BJ (cell line): ENCODE data around the gene ANKRD18B. TPM values are rescaled to one million over a fixed set of nuclear protein-coding genes. Genes with fewer than 3 reads are reported as not detected.
"Not testable (repeated sequence)": the region's sequence is repeated elsewhere in the genome, so short reads cannot be mapped to it uniquely, and the experiment has no call there.

Experiments used
- CTCF ChIA-PET: fragments of 350-600 bp; formaldehyde crosslinking; extraction: SDS; loops from one replicate; lab custom pipeline; 2021; ENCODE audit warnings: antibody characterized with exemption, inconsistent platforms; lab: Yijun Ruan, JAX
- POLR2A ChIA-PET: fragments of 300-600 bp; sonication (Branson Sonifier 250); formaldehyde crosslinking; extraction: SDS; loops from one replicate; lab custom pipeline; 2021; ENCODE audit warnings: antibody characterized with exemption; lab: Charles Lee
- DNase-seq: peaks from one replicate; pipeline ENCODE4 v3.0.0-alpha.2; 2011; ENCODE audit warnings: low read depth
- H3K27me3 ChIP-seq: 2 replicates; pipeline ENCODE4 v1.6.0; 2011; ENCODE audit warnings: low read length; ENCODE audit not compliant: control insufficient read depth, insufficient read depth
- H3K36me3 ChIP-seq: 2 replicates; pipeline ENCODE4 v1.5.1; 2011; ENCODE audit warnings: low read length; ENCODE audit not compliant: control insufficient read depth, insufficient read depth
- H3K4me3 ChIP-seq: 2 replicates; pipeline ENCODE4 v1.5.1; 2011; ENCODE audit warnings: low read depth, mild to moderate bottlenecking, control low read depth, low read length
- CTCF ChIP-seq: IDR thresholded peaks from 2 replicates; pipeline ENCODE4 v1.5.1; 2011; ENCODE audit warnings: low read depth, mild to moderate bottlenecking, control low read depth, inconsistent platforms, low read length, moderate library complexity; ENCODE audit not compliant: insufficient read depth
- polyA plus RNA-seq: library from polyadenylated mRNA; depleted of rRNA; stranded (reverse); fragments of >200 nt; gene quantifications from 2 replicates; pipeline ENCODE4 v1.2.3, GENCODE V29; 2011

Gene ANKRD18B
- polyA plus RNA-seq, 1 experiment = 0.74 TPM

- no peak for TF ChIP-seq CTCF
- Histone ChIP-seq H3K4me3 (no peak overlapping the region), H3K36me3 (no peaks in the 10 kb centered on the region), H3K27me3 (no peaks in the 10 kb centered on the region)
- DNase-seq = no peak
- CTCF ChIA-PET = no interaction called here
- POLR2A ChIA-PET = no interaction called here
Observed at GRCh38 chr9:33535541-33535940, 11.5 kb downstream of the ANKRD18B start.

DNA sequence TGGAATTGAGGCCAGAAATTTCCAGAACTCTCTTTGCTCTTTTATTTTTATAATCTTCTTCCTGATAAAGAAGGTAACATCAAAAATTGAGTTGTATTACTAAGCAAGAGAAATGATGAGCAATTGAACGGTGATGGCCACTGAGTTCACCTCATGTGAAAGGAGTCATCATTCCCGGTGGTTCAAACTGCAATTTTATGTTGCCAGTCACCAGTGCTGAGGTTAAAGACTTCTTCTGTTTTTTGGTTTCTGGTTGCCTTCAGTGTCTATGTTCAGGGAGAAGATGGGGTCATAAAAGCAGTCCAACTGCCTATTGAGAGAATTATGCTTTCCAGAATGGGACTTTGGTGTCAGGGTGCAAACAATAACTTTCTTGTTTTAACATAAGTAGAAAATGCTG lies 19.4 kb downstream of the ANKRD18B start:
- DNase-seq, CTCF ChIA-PET, H3K4me3 ChIP-seq, H3K27me3 ChIP-seq, POLR2A ChIA-PET, H3K36me3 ChIP-seq: not testable (repeated sequence)

DNA sequence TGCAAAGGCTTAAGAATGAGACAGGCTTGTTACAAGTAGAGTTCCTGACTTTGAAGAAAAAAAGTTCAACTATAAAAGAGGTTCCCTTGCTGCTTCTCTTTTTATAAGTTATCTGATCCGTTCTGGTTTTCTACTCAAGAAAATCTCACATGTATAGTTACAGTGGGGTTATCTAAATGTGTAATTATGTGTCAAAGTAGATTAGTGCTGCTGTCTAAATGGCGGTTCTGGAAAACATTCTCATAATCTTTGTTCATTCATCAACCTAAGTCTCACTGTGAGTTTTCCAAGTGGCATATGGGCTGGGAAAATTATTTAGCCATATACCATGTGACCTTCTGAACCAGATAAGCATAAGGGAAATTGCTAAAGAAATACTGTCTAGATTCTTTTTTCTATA lies 21.7 kb downstream of the ANKRD18B start:
- POLR2A ChIA-PET, H3K27me3 ChIP-seq, H3K4me3 ChIP-seq, H3K36me3 ChIP-seq, CTCF ChIA-PET, DNase-seq: not testable (repeated sequence)

DNA sequence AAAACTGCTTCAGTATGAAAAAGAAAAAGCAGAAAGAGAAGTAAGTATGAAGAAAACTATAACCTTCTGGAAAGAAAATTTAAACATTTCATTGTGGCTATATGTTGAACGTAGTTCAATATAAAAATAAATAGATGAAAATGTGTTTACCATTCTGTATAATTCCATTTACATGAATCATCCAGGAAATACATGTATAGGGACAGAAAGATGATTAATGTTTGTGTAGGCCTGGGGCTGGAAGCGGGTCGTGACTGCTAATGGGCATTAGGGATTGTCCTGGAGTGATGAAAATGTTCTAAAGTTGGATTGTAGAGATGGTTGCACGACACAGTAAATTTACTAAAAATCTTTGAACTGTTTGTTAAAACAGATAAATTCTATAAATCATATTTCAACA lies 24.8 kb downstream of the ANKRD18B start:
- H3K4me3 ChIP-seq, H3K36me3 ChIP-seq, H3K27me3 ChIP-seq, CTCF ChIA-PET, DNase-seq, POLR2A ChIA-PET: not testable (repeated sequence)

DNA sequence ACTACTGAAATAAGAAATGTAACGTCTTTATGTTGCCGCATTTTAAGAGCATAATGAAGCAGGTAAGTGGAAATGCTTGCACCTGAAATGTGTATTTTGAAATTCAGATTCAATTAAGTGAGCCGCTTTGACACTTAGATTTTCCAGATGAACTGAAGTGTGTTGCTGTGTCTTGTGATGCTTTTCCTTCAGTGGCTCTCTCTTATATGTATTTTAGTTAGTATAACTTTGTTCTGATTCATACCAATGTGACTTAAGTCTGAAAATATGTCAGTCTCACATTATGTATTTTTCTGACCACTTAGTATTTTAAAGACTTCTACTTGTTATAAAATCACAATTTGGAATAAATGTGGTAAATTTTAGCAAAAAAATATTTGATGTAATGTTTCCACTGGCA lies 25.4 kb downstream of the ANKRD18B start:
- POLR2A ChIA-PET, H3K4me3 ChIP-seq, H3K27me3 ChIP-seq, DNase-seq, CTCF ChIA-PET, H3K36me3 ChIP-seq: not testable (repeated sequence)

DNA sequence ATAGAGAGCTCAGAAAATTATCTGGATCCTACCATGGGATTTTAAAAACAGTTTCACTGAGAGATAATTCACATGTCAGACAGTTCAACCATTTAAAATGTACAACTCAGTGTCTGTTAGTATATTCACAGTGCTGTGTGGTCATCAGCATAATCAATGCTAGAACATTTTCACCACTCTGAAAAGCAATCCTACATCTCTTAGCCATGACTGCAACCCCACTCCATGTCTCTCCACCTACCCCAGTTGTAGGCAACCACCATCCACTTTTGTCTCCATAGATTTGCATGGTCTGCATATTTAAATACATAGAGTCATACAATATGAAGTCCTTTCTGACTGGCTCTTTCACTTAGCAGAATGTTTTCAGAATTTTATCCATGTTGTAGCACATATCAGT lies 27.1 kb downstream of the ANKRD18B start:
- H3K27me3 ChIP-seq, DNase-seq, H3K36me3 ChIP-seq, POLR2A ChIA-PET, H3K4me3 ChIP-seq, CTCF ChIA-PET: not testable (repeated sequence)

DNA sequence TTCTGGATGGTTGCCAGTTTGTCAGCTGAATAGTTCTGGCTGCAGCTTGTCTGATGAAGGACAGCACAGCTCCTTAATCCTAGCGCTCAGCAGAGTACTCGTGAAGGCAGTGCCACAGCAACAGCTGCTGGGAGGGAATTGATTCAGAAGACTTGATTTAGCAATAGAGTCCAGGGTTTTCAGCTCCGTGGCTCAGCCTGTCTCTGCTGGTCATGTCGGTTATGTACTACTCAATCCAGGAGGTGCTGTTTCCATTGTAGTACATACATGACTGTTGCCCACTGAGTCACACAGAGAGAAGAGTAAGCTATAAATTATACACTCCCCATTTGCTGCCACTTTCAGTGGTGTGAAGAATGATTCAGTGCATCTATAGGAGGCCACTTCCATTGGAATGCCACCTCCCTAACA lies 28.3 kb downstream of the ANKRD18B start:
- DNase-seq, POLR2A ChIA-PET, H3K4me3 ChIP-seq, CTCF ChIA-PET, H3K36me3 ChIP-seq, H3K27me3 ChIP-seq: not testable (repeated sequence)

- H3K27me3 ChIP-seq, POLR2A ChIA-PET, H3K4me3 ChIP-seq, CTCF ChIA-PET, DNase-seq, H3K36me3 ChIP-seq: not testable (repeated sequence)
Observed at GRCh38 chr9:33560217-33560616, 36.2 kb downstream of the ANKRD18B start.

DNA sequence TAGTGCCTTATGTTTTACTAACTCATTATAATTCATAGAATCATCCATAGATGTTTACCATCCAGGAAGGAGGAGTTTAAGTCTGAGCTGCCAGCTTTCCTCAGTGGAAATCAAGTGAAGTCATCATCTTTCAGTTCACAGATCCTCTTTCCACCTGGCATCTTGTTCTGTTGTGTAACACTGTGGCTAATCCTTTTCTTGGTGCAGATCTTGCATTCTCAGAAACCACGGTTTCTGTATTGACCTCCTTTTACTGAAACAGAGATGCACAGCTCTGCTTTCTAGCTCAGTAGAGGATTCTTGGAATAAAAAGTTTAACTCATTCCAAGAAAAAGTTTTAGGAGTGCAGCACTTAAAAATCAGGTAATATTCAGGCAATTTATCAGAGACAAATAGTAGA lies 38.1 kb downstream of the ANKRD18B start:
- DNase-seq, CTCF ChIA-PET, H3K36me3 ChIP-seq, POLR2A ChIA-PET, H3K27me3 ChIP-seq, H3K4me3 ChIP-seq: not testable (repeated sequence)

- CTCF ChIA-PET = interaction anchor here (1.1 kb wide), 1 partner anchor 36 kb away, joined by 3 read pairs; no protein-coding TSS in a partner anchor
- H3K27me3 ChIP-seq, H3K36me3 ChIP-seq, DNase-seq, H3K4me3 ChIP-seq, POLR2A ChIA-PET: not testable (repeated sequence)
Observed at GRCh38 chr9:33567776-33568175, 43.7 kb downstream of the ANKRD18B start.

GRCh38 chr9:33577786-33578185 lies 53.7 kb downstream of the ANKRD18B start:
- DNase-seq, CTCF ChIA-PET, H3K36me3 ChIP-seq, POLR2A ChIA-PET, H3K27me3 ChIP-seq, H3K4me3 ChIP-seq: not testable (repeated sequence)

- POLR2A ChIA-PET, CTCF ChIA-PET, H3K36me3 ChIP-seq, H3K27me3 ChIP-seq, DNase-seq, H3K4me3 ChIP-seq: not testable (repeated sequence)
Observed at GRCh38 chr9:33579996-33580395, 55.9 kb downstream of the ANKRD18B start.

DNA sequence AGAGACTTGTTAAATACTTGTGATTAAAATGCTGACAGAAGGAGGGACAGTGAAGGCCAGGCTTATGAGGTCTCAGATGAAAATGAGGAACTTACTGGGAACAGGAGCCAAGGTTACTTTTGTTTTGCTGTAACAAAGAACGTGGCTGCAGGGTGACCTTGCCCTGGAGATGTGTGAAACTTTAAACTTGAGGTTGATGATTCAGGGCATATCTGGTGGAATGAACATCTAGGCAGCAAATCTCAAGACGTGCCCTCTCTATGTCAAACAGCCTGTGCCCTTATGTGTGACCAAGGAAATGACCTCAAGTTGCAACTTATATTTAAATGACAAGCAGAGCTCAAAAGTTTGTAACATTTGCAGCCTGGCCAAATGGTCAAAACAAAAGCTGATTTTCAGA lies 58.6 kb downstream of the ANKRD18B start:
- DNase-seq = not testable (repeated sequence)

More for the DNA sequence above, 58.6 kb downstream of the ANKRD18B start:
- POLR2A ChIA-PET, H3K27me3 ChIP-seq, H3K36me3 ChIP-seq, H3K4me3 ChIP-seq, CTCF ChIA-PET: not testable (repeated sequence)
